ENCODE measurements around the gene GLG1. TPM values are rescaled to one million over a fixed set of nuclear protein-coding genes. Genes with fewer than 3 reads are reported as not detected.
A peak's percentile ranks its signal among the peaks of the same experiment; 100 is the strongest.

The GLG1 gene
- total RNA-seq, 3 donors from 2014 or later (not counting 1 experiment from before 2014, with no cell fraction given): 184 to 225 (median 188) TPM

- Mint-ChIP-seq H3K36me3 (peaks cover 9% of the 10 kb centered on the region), H3K4me3 (no peak overlapping the region), H3K27me3 (ENCODE audit: low read depth in 2 of 2) (no peaks in the 10 kb centered on the region), H3K4me1 (peaks cover 11 to 12% of the 10 kb centered on the region in 2 donors), H3K9me3 (no peaks in the 10 kb centered on the region), H3K27ac (no peak overlapping the region)
- Histone ChIP-seq H3K27me3 (ENCODE audit: control insufficient read depth, insufficient read depth, low read length) (no peaks in the 10 kb centered on the region), H3K9me3 (ENCODE audit: control insufficient read depth, insufficient read depth, low read length) (no peaks in the 10 kb centered on the region), H3K27ac (ENCODE audit: low read length) (no peak overlapping the region), H3K4me3 (ENCODE audit: low read length) (no peak overlapping the region), H3K36me3 (ENCODE audit: control insufficient read depth, insufficient read depth, low read length) (peaks cover 28% of the 10 kb centered on the region), H3K4me1 (ENCODE audit: control insufficient read depth, insufficient read depth, low read length) (no peaks in the 10 kb centered on the region)
- no peak for TF ChIP-seq CTCF (IDR thresholded peaks at IDR 0.05)
- ATAC-seq (no peak), DNase-seq (no peak)
- intact Hi-C loops (cut with micrococcal nuclease): loop anchor here (10.0 kb wide), 1 partner anchor 120 kb away; no protein-coding TSS in a partner anchor
- 100% methylated on average over 1 of the region's 2 CpGs for WGBS (ENCODE audit: insufficient coverage)
These were observed 101.9 kb downstream of the GLG1 start for GRCh38 chr16:74505011-74505410.

- no peak overlapping the region for H3K4me3 ChIP-seq (ENCODE audit: low read length)
- Mint-ChIP-seq H3K9me3 (no peaks in the 10 kb centered on the region), H3K4me1 (peaks cover 11 to 12% of the 10 kb centered on the region in 2 donors), H3K27ac (peak overlapping the region; percentile 34 to 46), H3K4me3 (no peak overlapping the region), H3K27me3 (ENCODE audit: low read depth in 2 of 2) (no peaks in the 10 kb centered on the region), H3K36me3 (peaks cover 9% of the 10 kb centered on the region)
- no peaks in the 10 kb centered on the region for H3K9me3 ChIP-seq (ENCODE audit: control insufficient read depth, insufficient read depth, low read length)
- H3K4me1 ChIP-seq (ENCODE audit: control insufficient read depth, insufficient read depth, low read length): no peaks in the 10 kb centered on the region
- peaks cover 29% of the 10 kb centered on the region for H3K36me3 ChIP-seq (ENCODE audit: control insufficient read depth, insufficient read depth, low read length)
- intact Hi-C loops (cut with micrococcal nuclease): loop anchor here (10.0 kb wide), 1 partner anchor 121 kb away; no protein-coding TSS in a partner anchor
- TF ChIP-seq CTCF (IDR thresholded peaks at IDR 0.05): no peak
- 96% methylated on average over 6 of the region's 7 CpGs for WGBS (ENCODE audit: insufficient coverage)
- ATAC-seq: no peak
- no peak overlapping the region for H3K27ac ChIP-seq (ENCODE audit: low read length)
- no peaks in the 10 kb centered on the region for H3K27me3 ChIP-seq (ENCODE audit: control insufficient read depth, insufficient read depth, low read length)
- no peak for DNase-seq
These were observed 103.5 kb downstream of the GLG1 start for GRCh38 chr16:74503412-74503811.

- intact Hi-C loops (cut with micrococcal nuclease): loop anchor here (10.0 kb wide), 1 partner anchor 123 kb away; no protein-coding TSS in a partner anchor
These were observed 105.1 kb downstream of the GLG1 start for GRCh38 chr16:74501484-74502478.

More at GRCh38 chr16:74501484-74502478, 105.1 kb downstream of the GLG1 start:
- H3K27me3 ChIP-seq (ENCODE audit: control insufficient read depth, insufficient read depth, low read length): no peaks in the 10 kb centered on the region
- no peak overlapping the region for H3K4me3 ChIP-seq (ENCODE audit: low read length)
- Mint-ChIP-seq H3K4me3 (no peak overlapping the region), H3K36me3 (peaks cover 9% of the 10 kb centered on the region), H3K27ac (peak overlapping the region; percentile 14 to 24), H3K27me3 (ENCODE audit: low read depth in 2 of 2) (no peaks in the 10 kb centered on the region), H3K9me3 (no peaks in the 10 kb centered on the region), H3K4me1 (peaks cover 8 to 13% of the 10 kb centered on the region in 2 donors)
- no peak for DNase-seq
- no peaks in the 10 kb centered on the region for H3K4me1 ChIP-seq (ENCODE audit: control insufficient read depth, insufficient read depth, low read length)
- no peak for TF ChIP-seq CTCF (IDR thresholded peaks at IDR 0.05)
- H3K36me3 ChIP-seq (ENCODE audit: control insufficient read depth, insufficient read depth, low read length): peaks cover 25% of the 10 kb centered on the region
- no peak for ATAC-seq
- WGBS (ENCODE audit: insufficient coverage): 96% methylated on average over 6 of the region's 7 CpGs
- no peaks in the 10 kb centered on the region for H3K9me3 ChIP-seq (ENCODE audit: control insufficient read depth, insufficient read depth, low read length)
- no peak overlapping the region for H3K27ac ChIP-seq (ENCODE audit: low read length)

Data from natural killer cell (primary cell).